WI38 (cell line): Measurements from ENCODE around the gene ANAPC4.
"Not testable (repeated sequence)": the region's sequence is repeated elsewhere in the genome, so short reads cannot be mapped to it uniquely, and the experiment has no call there.

Source experiments
- H3K4me3 ChIP-seq: 2 replicates; pipeline ENCODE4 v1.5.1; 2011; ENCODE audit warnings: low read depth, mild to moderate bottlenecking, control low read depth, low read length
- CTCF ChIP-seq: IDR thresholded peaks from 2 replicates; pipeline ENCODE4 v1.5.1; 2012; ENCODE audit warnings: low read depth, mild to moderate bottlenecking, control low read depth, low read length

The ANAPC4 gene

GRCh38 chr4:25361253-25361652 is 15.8 kb upstream of the ANAPC4 start:
- no peak overlapping the region for H3K4me3 ChIP-seq
- TF ChIP-seq CTCF = no peak

GRCh38 chr4:25367004-25367621 is 9.9 kb upstream of the ANAPC4 start:
- peak; percentile 40; the same call in 1 of the 2 replicates for TF ChIP-seq CTCF

GRCh38 chr4:25367877-25368276 is 9.2 kb upstream of the ANAPC4 start:
- TF ChIP-seq CTCF = no peak
- no peak overlapping the region for H3K4me3 ChIP-seq

More at GRCh38 chr4:25367004-25367621, 9.9 kb upstream of the ANAPC4 start:
- H3K4me3 ChIP-seq = no peak overlapping the region

- H3K4me3 ChIP-seq = no peak overlapping the region
- TF ChIP-seq CTCF = no peak
Measured at GRCh38 chr4:25368315-25368714, 8.7 kb upstream of the ANAPC4 start.

GRCh38 chr4:25370242-25370641 is 6.8 kb upstream of the ANAPC4 start:
- no peak for TF ChIP-seq CTCF

GRCh38 chr4:25372549-25372948 is 4.5 kb upstream of the ANAPC4 start:
- not testable (repeated sequence) for H3K4me3 ChIP-seq

More at GRCh38 chr4:25370242-25370641, 6.8 kb upstream of the ANAPC4 start:
- H3K4me3 ChIP-seq = no peak overlapping the region

- peak overlapping the region; percentile 77 for H3K4me3 ChIP-seq
- no peak for TF ChIP-seq CTCF
Measured at GRCh38 chr4:25377572-25378436, 741 bp downstream of the ANAPC4 start.
